NB4 (cell line): ENCODE measurements around the gene NT5DC3.

ENCODE experiments used
- DNase-seq: peaks from one replicate; pipeline ENCODE4 v3.0.0; 2010; ENCODE audit warnings: low read depth
- H3K4me3 ChIP-seq: one replicate; pipeline ENCODE4 v1.5.1; 2011; ENCODE audit warnings: mild to moderate bottlenecking, low read depth, low read length, moderate library complexity
- CTCF ChIP-seq: IDR thresholded peaks from one replicate; pipeline ENCODE4 v1.5.1; 2012; ENCODE audit warnings: low read depth, low read length
- MAX ChIP-seq: IDR thresholded peaks from 2 replicates; pipeline ENCODE4 v1.6.1; 2011; ENCODE audit warnings: low read depth, low read length
- MYC ChIP-seq: IDR thresholded peaks from 2 replicates; pipeline ENCODE4 v1.6.1; 2011; ENCODE audit warnings: low read depth, low read length
- POLR2A ChIP-seq: IDR thresholded peaks from 2 replicates; pipeline ENCODE4 v1.6.1; 2011; ENCODE audit warnings: mild to moderate bottlenecking; ENCODE audit not compliant: insufficient read length; ENCODE audit errors: extremely low read depth

Gene NT5DC3

GRCh38 chr12:103802586-103802886, 38.5 kb downstream of the NT5DC3 start:
- no peak for TF ChIP-seq MAX
- no peak for TF ChIP-seq CTCF
- TF ChIP-seq MYC = no peak; the same call in 1 of the 2 replicates
- TF ChIP-seq POLR2A = no peak
- DNase-seq = peak; percentile 31
- no peak overlapping the region for H3K4me3 ChIP-seq

GRCh38 chr12:103801709-103802585, 39.1 kb downstream of the NT5DC3 start:
- TF ChIP-seq CTCF (no peak), MAX (no peak), MYC (no peak), POLR2A (no peak)
- peak; percentile 65 for DNase-seq

GRCh38 chr12:103799857-103800771, 40.9 kb downstream of the NT5DC3 start:
- no peak for TF ChIP-seq POLR2A
- TF ChIP-seq MAX = peak; percentile 80
- TF ChIP-seq MYC = peak; percentile 66
- no peak for TF ChIP-seq CTCF
- H3K4me3 ChIP-seq = no peak overlapping the region
- DNase-seq = peak; percentile 85

More at GRCh38 chr12:103801709-103802585, 39.1 kb downstream of the NT5DC3 start:
- H3K4me3 ChIP-seq = no peak overlapping the region

GRCh38 chr12:103799504-103799856, 41.6 kb downstream of the NT5DC3 start:
- no peak overlapping the region for H3K4me3 ChIP-seq
- TF ChIP-seq MAX (no peak), CTCF (no peak), POLR2A (no peak), MYC (no peak)
- DNase-seq = peak; percentile 79

GRCh38 chr12:103798586-103798985, 42.4 kb downstream of the NT5DC3 start:
- no peak overlapping the region for H3K4me3 ChIP-seq
- no peak for TF ChIP-seq MAX
- no peak for TF ChIP-seq POLR2A
- TF ChIP-seq MYC = no peak
- no peak for TF ChIP-seq CTCF
- DNase-seq = no peak
